Hypothalamus (tissue), 51 donors: ENCODE data around the gene ZNF217.
"Not testable (repeated sequence)": the region's sequence is repeated elsewhere in the genome, so short reads cannot be mapped to it uniquely, and the experiment has no call there.

Experiments
- DNase-seq, 51 donors: peaks; one replicate each; lab custom pipeline; 2025; lab: John Stamatoyannopoulos, UW

ZNF217 gene

GRCh38 chr20:53622247-53623133 is 28.9 kb upstream of the ZNF217 start:
- DNase-seq, result no peak

DNA sequence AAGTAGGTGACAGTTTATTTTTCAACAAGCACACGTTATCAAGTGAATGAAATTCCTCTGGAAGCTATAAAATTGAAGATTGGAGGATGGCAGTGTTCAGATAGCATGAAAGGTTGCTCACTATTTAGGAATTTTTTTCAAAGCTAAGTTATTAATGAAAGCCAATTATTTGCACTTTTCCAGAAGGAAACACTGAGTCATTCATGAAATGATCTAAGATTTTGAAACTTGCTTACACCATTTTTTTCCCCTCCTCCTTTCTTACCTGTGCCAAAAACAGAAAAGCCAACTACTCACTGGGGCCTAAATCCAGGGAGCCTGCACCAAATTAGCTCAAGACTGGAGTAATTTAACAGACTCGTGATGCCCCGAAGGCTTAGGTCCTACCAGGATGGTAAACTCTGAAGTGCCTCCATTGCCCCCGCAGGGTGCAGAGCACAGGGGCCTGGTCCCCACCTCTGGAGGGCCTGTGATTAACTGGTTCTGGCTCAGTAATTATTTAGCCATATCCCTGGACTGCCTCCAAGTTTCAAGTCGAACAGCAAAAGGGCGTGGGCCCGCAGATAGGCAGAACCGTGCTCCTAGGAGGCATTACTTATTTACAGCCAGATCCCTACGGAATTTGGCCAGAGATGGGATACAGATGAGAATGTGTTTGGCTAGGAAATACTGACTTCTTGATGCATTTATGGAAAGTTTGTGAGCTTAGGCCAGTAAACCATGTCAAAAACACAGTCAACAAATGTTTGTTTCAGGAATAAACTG is 28.0 kb upstream of the ZNF217 start:
- peak in 2 of 51 donors; percentile 10 to 11 for DNase-seq

- DNase-seq, result not testable (repeated sequence)
Measured at GRCh38 chr20:53618490-53619000, 24.9 kb upstream of the ZNF217 start.

DNA sequence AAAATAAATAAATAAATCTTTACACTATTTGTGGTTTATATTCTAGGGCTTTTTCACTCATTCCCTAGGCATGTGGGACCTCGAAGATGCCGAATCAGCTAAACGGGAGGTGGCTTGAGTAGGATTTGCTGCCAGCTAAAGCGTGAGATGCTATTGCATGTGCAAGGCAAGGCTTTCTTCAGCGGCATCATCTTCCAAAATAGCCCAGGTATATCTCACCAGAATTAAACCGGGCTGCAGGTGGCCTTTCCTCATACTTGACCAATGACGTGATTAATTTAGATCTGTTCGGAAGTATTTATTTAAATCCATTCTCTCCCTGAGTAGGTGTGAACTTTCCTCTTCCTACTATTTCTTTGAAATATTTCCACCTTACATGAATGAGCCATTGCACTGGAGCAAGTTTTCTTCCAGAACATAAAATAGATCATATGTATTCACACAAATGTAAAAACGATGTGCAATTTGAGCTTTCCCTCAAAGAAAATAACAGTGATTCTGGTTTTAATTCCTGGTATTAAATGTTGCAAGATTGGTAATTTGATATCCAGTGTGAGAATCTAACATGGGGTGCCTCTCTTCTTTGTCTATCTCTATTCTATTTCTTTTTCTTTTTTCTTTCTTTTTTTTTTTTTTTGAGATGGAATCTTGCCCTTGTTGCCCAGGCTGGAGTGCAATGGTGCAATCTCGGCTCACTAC is 24.3 kb upstream of the ZNF217 start:
- no peak for DNase-seq

- not testable (repeated sequence) for DNase-seq
Measured at GRCh38 chr20:53616489-53616888, 22.9 kb upstream of the ZNF217 start.

- no peak for DNase-seq
Measured at GRCh38 chr20:53613748-53614147, 20.1 kb upstream of the ZNF217 start.

DNA sequence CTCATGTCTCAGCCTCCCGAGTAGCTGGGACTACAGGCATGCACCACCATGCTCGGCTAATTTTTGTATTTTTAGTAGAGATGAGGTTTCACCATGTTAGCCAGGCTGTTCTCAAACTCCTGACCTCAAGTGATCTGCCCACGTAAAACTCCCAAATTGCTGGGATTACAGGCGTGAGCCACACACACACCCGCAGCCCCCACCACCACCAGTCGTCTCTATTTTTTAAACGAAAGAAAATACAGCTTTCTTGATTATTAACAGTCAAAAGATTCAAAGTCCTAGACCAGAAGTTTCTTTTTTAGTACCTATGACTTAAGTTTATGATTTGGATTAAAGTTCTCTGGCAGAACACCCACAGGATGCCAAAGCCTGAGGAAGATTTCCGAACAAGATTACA is 18.6 kb upstream of the ZNF217 start:
- DNase-seq, result not testable (repeated sequence)

DNA sequence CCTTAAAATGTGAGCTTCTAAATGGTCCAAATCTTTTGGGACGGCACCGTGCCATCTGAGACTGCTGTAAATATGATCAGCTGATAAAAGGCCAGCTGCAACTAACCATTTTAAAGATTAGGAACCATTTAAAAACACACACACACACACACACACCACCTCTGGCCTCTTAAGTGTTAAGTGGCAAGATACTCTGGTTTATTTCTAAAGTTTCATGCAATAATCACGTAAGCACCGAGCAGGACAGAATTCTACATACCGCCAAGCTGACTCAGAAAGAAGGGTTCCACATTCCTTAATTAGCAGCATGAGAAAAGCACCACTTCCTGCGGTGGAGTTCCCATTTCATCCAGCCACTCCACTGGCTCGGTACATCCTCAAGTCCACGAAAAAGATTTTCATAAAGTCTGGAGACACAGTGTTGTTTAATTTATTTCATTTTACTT is 17.8 kb upstream of the ZNF217 start:
- DNase-seq, result peak in 2 of 51 donors; percentile 8 to 13

DNA sequence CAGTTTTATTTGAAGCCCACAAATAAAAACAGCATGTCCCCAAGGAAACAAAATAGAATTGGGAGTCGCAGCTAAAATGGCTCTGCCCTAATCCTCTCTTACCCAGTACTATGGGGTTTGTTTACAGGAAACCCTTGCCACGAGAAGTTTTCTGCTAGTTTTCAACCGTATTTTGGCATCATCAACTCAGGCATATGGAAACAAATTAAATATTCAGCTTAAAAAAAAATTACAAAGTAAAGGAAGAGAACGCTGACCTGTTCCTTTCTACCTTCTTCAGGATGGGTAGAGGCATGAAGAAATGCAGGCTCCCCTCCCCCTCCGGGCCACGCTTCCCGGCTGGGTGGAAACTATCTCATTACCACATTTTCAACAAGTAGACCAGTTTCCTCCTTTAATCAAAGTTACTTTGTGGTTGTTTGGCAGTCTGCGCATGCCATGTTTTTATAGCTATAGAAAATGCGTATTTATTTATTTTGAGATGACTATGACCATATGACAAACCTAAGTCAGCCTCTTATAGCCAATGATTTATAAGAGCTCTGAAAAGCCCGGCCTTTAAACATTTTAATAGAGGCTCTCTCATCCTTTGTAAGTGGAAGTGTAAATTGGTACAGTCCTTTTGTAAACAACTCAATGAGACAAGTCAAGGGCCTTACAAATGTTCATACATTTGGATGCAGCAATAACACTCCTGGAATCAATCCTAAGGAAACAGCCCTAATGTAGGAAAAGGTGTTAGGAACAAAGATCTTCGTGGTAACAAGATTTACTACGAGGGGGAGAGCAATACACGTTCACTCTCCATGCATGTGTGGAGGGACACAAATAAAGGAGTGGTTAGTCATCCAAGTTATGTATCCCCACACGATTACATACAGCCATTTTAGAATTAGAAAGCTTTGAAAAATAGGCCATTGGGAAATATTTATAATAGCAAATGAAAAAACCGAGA is 16.1 kb upstream of the ZNF217 start:
- no peak for DNase-seq

DNA sequence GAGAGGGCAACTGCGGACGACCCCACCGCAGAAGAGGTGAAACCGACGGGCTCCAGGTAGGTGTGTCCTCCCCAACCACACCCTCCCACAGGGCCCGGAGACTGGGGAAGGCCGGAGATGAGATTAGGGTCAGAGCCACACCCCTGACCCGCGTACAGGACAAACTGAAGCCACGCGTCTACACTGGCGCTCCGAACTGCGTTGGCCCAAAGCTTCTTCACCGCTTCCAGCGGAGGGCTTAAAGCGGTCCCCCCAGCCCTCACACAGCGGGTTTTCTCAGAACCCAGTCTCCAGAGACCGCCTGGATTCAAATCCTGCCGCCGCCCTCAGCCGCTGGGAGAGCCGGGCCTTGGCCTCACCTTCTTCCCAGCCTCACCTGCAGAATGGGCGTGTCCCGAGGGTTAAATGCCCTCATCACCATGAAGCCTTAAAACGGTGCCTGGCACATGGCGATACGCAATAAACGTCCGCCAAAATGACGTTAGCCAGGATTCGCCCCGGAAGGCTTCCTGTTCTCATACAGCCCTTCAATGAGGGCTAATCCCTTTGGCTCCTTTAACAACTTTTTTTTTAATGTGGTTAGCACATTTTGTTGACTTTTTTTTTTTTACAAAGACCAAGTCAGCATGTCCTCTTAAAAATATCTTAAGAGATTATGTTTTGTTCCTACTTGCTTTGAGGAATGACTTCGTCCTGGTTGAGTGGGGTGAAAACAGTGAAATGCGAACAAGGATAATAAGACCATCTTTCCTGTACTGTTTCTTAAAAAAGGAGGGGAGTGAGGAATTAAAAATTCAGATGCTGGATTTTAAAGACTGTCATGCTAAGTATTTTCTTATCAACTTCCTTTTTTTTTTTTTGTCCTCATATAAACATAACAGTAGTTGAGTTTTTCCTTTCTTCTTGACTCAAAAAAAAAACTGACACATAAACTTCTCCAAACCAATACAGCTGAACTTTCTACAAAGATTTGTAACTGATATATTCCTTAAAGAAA is 15.1 kb upstream of the ZNF217 start:
- DNase-seq, result no peak

DNA sequence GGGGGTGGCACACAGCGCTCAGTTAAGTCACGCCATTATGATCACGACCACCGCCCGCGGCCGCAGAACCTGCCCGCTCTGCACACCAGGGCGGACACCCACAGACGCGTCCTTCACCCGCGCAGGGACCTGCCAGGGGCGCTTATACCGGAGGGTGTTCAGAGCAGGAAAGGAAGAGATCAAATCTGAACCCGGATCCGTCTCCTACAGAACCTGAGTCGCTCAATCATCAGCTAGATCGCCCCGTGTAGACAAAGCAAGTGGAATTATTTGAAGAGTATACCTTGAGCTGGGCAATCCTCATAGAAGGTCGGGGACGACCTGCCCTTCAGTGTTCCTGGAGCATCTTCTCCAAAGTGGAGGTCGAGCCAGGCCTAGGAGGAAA is 14.4 kb upstream of the ZNF217 start:
- DNase-seq, result no peak

DNA sequence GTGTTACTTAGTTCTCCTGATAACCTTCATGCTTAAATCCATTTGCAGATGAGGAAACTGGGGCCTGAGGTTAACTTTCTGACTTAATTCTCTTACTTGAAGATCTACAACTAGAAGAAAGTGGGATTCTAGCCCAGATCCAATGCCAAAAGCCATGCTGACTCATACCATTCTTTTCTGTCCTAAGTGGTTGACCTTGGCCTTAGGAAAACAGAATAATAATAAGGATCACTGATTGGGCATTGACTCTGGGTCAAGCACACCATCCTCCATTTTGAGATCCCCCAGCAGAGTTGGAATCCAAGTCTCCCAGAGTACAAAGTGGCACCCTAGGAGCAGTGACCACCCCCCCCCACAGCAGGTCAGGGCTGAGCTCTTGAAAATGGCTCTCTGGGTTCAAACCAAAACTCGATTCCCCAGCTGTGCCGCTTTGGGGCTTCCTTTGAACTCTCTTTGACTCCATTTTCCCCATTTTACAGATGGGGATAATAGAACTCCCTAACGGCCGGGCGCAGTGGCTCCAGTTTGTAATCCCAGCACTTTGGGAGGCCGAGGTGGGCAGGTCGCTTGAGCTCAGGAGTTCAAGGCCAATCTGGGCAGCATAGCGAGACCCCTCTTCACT is 12.8 kb upstream of the ZNF217 start:
- DNase-seq, result no peak

DNA sequence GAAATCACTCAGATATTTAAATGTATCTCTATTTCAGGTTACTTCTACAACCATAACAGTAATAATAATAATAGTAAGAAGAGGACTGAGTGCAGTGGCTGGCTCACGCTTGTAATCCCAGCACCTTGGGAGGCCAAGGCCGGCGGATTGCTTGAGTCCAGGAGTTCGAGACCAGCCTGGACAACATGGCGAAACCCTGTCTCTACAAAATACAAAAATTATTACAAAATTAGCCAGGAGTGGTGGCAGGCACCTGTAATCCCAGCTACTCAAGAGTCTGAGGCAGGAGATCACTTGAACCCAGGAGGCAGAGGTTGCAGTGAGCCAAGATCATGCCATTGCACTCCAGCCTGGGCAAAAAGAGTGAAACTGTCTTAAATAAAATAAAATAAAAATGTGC is 11.8 kb upstream of the ZNF217 start:
- not testable (repeated sequence) for DNase-seq

DNA sequence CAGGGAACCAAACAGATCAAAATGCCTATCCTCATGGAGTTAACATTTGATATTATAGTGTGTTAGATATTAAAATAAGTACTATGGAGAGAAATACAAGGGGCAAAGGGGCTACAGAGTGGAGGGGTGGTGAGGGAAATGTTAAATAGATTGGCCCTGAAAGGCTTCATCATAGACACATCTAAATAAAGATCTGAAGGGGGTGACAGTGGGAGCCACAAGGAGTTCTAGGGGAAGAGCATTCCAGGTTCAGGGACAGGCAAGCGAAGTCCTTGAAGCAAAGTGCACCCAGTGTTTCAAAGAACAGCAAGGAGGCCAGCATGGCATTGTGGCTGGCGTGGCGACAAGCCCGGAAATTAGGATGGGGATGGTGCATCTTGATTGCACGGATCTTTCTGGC is 11.2 kb upstream of the ZNF217 start:
- not testable (repeated sequence) for DNase-seq

GRCh38 chr20:53602661-53603060 is 9.0 kb upstream of the ZNF217 start:
- no peak for DNase-seq

- DNase-seq, result no peak
Measured at GRCh38 chr20:53599910-53600632, 6.4 kb upstream of the ZNF217 start.

GRCh38 chr20:53599378-53599777 is 5.7 kb upstream of the ZNF217 start:
- no peak for DNase-seq

- no peak for DNase-seq
Measured at GRCh38 chr20:53599044-53599362, 5.4 kb upstream of the ZNF217 start.
